Activated CD4-positive, alpha-beta T cell treated with anti-CD3 and anti-CD28 coated beads for 4 hours (primary cell): ENCODE data around the gene ORC5.
"Not testable (repeated sequence)": the region's sequence is repeated elsewhere in the genome, so short reads cannot be mapped to it uniquely, and the experiment has no call there.

Source experiments
- DNase-seq, 2 donors: peaks; one replicate each; pipeline ENCODE4 v3.0.0-alpha.2; 2020

ORC5 gene

DNA sequence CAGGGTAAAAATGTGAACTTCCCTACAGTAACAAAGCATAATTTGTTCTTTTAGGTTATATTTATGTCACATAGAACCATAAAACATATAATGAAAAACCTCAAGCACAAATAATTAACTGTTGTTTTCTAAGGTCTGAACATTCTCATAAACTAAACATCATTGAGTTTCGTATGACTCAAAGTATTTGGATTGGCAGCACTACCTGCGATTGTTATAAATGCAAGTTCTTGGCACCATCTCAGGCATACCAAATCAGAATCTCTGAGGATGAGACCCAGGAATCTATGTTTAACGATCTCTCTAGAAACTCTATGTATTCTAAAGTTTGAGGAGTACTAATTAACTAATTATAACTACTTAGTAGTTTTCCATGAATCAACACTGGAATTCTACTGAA lies 22.5 kb downstream of the ORC5 start:
- DNase-seq, result no peak

GRCh38 chr7:104179178-104179577 lies 28.6 kb downstream of the ORC5 start:
- no peak for DNase-seq

- not testable (repeated sequence) for DNase-seq
Measured at GRCh38 chr7:104177565-104178083, 30.2 kb downstream of the ORC5 start.

DNA sequence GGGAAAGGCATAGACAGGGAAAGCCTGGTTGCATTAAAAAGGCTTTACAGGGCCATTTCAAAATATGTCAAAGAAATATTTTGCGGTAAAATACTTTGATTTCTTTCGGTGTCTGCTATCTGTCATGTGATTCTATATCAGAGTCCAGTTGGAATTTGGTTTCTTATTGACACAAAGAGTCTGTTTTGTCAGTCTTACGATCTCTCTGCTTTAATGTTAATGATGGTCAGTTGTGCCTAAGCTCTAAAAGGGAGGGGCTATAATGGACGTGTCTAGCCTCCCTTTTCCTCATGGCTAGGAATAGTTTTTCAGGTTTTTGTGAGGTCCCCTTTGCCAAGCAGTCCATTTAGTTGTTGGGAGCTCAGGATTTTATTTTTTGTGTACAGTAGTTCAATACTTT lies 31.5 kb downstream of the ORC5 start:
- DNase-seq, result no peak

DNA sequence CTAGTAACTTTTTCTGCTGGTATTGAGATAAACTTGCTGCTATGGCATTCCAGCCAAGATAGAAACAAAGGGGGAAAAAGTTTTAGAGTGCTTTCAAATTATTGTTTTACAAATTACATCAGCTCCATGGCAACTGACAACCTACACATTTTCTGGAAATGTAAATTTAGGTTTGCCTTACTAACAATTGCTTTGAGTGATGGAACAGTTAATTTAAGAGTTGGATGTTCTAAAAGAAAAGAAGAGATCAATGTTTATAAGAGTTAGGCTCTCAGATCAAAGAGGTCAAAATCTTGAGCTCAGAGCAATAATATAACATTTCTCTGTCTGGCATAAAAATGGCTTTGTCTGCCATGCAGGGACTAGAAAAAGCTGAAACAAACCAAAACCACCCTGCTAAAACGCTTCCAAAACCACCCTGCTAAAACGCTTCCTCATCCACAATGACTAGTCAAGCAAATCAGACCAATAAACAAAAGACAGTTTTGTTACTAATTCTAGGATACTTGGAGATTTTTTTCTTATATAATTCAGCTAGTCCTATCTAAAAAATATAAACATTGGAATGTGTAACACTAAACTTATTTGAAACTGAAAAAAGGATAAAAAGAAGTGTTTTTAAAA lies 32.3 kb downstream of the ORC5 start:
- DNase-seq, result no peak

DNA sequence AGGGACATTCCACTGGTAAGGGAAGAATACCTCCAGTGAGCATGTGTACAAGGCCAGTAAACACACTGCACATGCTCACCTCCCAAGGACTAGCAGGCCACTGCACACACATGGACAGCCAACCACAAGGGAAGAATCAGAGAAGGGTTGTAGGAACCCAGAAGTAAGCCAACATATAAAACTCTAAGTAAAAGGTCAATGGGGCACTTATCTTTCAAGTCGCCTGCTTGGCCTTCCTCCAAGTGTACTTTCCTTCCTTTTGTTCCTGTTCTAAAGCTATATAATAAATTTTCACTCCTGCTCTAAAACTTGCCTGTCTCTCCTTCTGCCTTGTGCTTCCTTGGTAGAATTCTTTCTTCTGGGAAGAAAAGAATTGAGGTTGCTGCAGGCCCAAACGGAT lies 33.0 kb downstream of the ORC5 start:
- no peak for DNase-seq

GRCh38 chr7:104162081-104162480 lies 45.7 kb downstream of the ORC5 start:
- DNase-seq, result no peak

DNA sequence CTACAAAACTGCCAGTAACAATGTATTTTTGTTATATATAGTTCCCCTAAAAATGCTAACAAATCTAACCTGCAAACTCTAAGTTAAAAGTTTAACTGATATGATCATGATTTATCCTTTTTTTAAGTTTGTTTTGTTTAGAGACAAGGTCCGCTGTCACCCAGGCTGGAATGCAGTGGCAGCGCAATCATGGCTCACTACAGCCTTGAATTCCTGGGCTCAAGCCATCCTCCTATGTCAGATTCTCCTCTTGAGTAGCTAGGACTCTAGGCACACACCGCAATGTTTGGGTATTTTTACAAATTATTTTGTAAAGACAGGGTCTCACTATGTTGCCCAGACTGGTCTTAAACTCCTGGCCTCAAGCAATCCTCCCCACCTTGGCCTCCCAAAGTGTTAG lies 46.6 kb downstream of the ORC5 start:
- no peak for DNase-seq

DNA sequence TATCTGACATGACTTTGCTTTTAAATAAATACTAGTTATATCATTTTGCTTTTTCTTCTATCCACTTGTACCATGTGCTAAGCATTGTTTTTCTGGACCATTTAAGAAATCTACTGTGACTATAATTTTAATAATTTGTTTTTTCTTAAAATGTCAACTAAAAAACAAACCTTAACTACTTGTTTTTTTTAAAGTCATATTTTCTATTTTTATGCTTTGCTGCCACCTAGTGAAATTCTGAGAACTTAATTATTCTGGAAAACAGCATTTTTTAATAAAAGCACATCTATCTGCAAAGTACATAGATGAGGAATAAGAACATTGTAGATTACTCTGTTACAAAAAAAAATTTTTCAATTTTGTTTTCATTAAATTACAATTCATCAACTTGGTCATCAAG lies 47.4 kb downstream of the ORC5 start:
- DNase-seq, result no peak

- no peak for DNase-seq
Measured at GRCh38 chr7:104156842-104157277, 51.0 kb downstream of the ORC5 start.

GRCh38 chr7:104153287-104153686 lies 54.5 kb downstream of the ORC5 start:
- no peak for DNase-seq

GRCh38 chr7:104152468-104152867 lies 55.3 kb downstream of the ORC5 start:
- no peak for DNase-seq

GRCh38 chr7:104150470-104150869 lies 57.3 kb downstream of the ORC5 start:
- no peak for DNase-seq

DNA sequence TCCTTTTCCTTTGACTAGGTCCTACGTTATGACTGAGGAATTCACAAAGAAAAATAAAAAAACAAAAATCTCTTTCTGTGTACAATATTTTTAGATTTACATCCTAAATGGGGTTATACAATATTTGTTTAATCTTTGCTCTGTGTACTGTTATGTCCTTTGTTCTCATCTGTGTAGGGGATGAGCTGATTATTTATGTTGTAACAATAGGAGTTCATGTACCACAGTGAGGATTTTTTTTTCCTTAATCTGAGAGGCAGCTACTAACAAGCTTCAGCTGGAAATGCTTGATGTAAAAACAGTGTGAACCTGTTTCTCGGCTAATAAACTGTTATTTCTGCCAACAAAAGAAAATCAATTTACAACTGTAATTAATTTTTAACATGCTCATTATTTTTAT lies 58.0 kb downstream of the ORC5 start:
- DNase-seq, result no peak

- no peak for DNase-seq
Measured at GRCh38 chr7:104142147-104142546, 65.7 kb downstream of the ORC5 start.

DNA sequence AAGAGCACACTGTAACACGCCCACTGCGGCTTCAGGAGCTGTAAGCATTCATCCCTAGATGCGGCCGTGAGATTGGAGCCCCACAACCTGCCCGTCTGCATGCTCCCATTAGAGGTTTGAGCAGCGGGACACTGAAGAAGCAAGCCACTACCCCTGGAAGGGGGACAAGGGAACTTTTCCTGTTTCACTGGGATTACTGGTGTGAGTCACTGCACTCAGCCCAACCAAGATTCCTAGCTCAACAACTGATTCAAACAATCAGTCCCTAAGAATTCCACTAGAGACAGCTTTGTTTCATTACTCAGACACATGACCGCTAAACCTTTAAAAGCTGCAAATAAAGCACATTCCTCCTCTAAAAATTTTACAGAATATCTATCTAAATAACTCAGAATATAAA lies 69.8 kb downstream of the ORC5 start:
- DNase-seq, result no peak

DNA sequence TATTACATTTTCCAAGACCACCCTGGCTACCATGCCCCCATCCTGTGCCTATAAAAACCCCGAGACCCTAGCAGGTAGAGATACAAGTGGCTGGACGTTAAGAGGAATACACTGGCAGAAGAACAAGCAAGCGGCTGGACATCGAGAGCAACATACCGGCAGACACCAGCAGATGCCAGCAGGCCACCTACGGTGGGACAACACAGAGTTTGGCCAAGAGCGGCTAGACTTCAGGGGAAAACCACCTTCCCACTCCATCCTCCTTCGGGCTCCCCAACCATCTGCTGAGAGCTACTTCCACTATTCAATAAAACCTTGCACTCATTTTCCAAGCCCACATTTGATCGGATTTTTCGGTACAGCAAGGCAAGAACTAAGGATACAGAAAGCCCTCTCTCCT lies 70.3 kb downstream of the ORC5 start:
- no peak for DNase-seq

DNA sequence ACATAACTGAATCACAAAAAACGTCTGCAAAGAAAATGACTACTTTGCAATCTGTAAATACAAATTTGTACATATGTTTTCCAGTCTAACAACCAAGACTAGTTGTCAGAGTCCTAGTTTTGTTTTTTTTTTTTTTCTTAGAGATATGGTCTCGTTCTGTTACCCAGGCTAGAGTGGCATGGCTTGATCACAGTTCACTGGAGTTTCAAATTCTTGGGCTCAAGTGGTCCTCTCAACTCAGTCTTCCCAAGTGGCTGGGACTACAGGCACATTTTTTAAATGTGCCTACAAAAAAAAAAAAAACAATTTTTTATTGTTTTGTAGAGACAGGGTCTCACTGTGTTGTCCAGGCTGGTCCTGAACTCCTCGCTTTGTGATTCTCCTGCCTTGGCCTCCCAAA lies 70.8 kb downstream of the ORC5 start:
- DNase-seq, result no peak

- DNase-seq, result no peak
Measured at GRCh38 chr7:104136561-104136960, 71.3 kb downstream of the ORC5 start.

- DNase-seq, result no peak
Measured at GRCh38 chr7:104135760-104136558, 71.9 kb downstream of the ORC5 start.

DNA sequence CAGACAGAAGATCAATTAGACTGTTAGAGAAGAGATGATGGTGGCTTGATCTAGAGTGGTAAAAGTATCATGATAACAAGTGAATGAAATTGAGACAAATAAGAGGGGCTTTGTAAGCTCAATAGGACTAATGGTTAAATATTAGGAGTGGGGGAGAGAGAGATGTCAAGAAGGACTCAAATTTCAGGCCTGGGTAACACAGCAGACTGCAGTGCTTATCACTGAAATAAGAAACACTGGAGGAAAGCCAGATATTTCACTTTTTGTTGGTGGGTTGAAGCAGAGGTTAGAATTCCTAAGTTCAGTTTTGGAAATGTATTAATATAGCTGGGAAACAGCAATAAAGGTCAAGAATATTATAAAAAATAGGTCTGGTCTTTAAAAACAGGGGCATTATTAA lies 74.6 kb downstream of the ORC5 start:
- DNase-seq, result no peak

DNA sequence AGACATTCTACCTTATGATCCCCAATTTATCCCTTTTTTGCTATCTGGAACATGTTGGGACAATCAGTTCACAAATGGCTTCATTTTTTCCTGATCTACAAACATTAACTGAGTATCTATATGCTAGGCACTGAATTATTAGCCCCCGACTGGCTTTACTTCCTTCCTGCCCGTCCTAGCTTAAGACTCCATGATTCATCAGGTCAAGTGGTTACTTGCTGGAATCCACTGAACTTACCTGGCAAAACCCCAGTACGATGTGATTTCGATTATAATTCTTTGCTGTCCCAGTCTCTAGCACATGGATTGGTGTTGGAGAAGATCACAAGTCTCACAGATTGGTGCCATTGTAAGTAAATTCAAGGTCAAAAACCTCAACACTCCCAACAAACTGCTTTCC lies 77.1 kb downstream of the ORC5 start:
- DNase-seq, result no peak

DNA sequence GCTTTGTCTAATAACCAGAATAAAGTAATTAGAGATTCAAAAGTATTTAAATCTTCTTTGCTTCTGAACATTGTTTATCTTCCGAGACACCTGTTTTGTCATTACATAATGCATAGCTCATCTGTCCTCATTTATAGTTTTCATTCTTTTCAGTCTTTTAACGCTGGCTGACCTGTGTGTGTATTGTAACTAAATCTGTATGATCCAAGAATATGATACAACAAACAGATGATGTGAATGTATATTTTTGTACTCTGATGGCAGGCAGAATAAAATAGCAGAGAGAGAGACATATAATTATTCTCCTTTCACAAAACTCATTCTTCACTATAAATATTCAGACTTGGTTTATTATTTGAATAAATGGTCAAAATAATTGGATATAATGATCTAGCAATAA lies 80.6 kb downstream of the ORC5 start:
- no peak for DNase-seq

DNA sequence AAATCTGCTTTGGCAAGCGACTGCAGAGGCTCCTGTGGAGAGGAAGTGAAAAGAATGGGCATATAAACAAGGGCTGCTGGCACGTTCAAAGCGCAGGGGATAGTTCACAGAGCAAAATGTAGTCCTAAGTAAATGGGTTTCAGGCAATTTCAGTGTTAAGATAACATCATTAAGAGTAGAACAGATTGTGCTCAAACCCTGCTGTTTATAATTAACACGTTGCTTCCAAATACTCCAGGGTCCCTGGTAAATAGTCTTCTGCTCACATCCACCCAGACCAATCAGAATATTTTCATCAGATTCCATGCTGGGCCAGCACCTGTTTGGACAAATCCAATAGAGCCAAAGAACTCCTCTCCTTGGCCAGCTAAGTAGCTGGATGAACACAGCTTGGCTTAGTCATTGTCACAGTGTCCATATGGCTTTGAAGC lies 81.4 kb downstream of the ORC5 start:
- DNase-seq, result no peak
